Trophoblast cell (in vitro differentiated cells and primary cell): ENCODE data around the gene C13orf42.
"Not testable (repeated sequence)": the region's sequence is repeated elsewhere in the genome, so short reads cannot be mapped to it uniquely, and the experiment has no call there.

ENCODE experiments used
- DNase-seq, 2 donors: peaks; one replicate each; pipeline ENCODE4 v3.0.0-alpha.2; 2016
- H2AFZ ChIP-seq: 2 replicates; pipeline ENCODE4 v1.6.1; 2013; ENCODE audit warnings: low read length, moderate library complexity, mild to moderate bottlenecking; ENCODE audit not compliant: insufficient read depth, poor library complexity
- H2AK5ac ChIP-seq: 2 replicates; pipeline ENCODE4 v1.6.1; 2013; ENCODE audit warnings: mild to moderate bottlenecking, low read length
- H2BK120ac ChIP-seq: 2 replicates; pipeline ENCODE4 v1.6.1; 2013; ENCODE audit warnings: low read length, mild to moderate bottlenecking, moderate library complexity; ENCODE audit not compliant: insufficient read depth, poor library complexity
- H2BK12ac ChIP-seq: 2 replicates; pipeline ENCODE4 v1.6.1; 2013; ENCODE audit warnings: mild to moderate bottlenecking, low read length, moderate library complexity
- H2BK5ac ChIP-seq: 2 replicates; pipeline ENCODE4 v1.6.1; 2013; ENCODE audit warnings: low read length, low read depth, moderate library complexity, mild to moderate bottlenecking; ENCODE audit not compliant: poor library complexity
- H3K14ac ChIP-seq: 2 replicates; pipeline ENCODE4 v1.6.1; 2013; ENCODE audit warnings: mild to moderate bottlenecking, low read length
- H3K18ac ChIP-seq: 2 replicates; pipeline ENCODE4 v1.6.1; 2013; ENCODE audit warnings: mild to moderate bottlenecking, low read length
- H3K23ac ChIP-seq: 2 replicates; pipeline ENCODE4 v1.6.1; 2013; ENCODE audit warnings: low read length
- H3K27ac ChIP-seq: 2 replicates; pipeline ENCODE4 v1.5.1; 2013; ENCODE audit warnings: low read depth, mild to moderate bottlenecking, inconsistent platforms, low read length, moderate library complexity
- H3K27me3 ChIP-seq: 2 replicates; pipeline ENCODE4 v1.6.1; 2013; ENCODE audit warnings: inconsistent platforms, mild to moderate bottlenecking, low read length, moderate library complexity; ENCODE audit not compliant: insufficient read depth
- H3K36me3 ChIP-seq, 2 experiments: 1 replicate in 1 of 2; 2 replicates in 1 of 2; pipeline ENCODE4 v1.6.1; 2013; ENCODE audit warnings: low read length in 2 of 2, mild to moderate bottlenecking in 2 of 2, moderate library complexity in 1 of 2; ENCODE audit not compliant: insufficient read depth in 2 of 2, control insufficient read depth in 1 of 2
- H3K4ac ChIP-seq: 2 replicates; pipeline ENCODE4 v1.6.1; 2013; ENCODE audit warnings: low read depth, mild to moderate bottlenecking, low read length, moderate library complexity
- H3K4me1 ChIP-seq, 2 experiments: 1 replicate in 1 of 2; 2 replicates in 1 of 2; pipeline ENCODE4 v1.6.1; 2013; ENCODE audit warnings: low read length in 2 of 2, mild to moderate bottlenecking in 2 of 2, moderate library complexity in 1 of 2; ENCODE audit not compliant: insufficient read depth in 2 of 2, control insufficient read depth in 1 of 2
- H3K4me2 ChIP-seq: 2 replicates; pipeline ENCODE4 v1.6.1; 2013; ENCODE audit warnings: inconsistent platforms, mild to moderate bottlenecking, low read length, moderate library complexity
- H3K4me3 ChIP-seq: 2 replicates; pipeline ENCODE4 v1.5.1; 2013; ENCODE audit warnings: mild to moderate bottlenecking, low read depth, low read length, inconsistent platforms
- H3K79me1 ChIP-seq: one replicate; pipeline ENCODE4 v1.6.1; 2013; ENCODE audit warnings: low read length
- H3K79me2 ChIP-seq: 2 replicates; pipeline ENCODE4 v1.6.1; 2013; ENCODE audit warnings: low read length, mild to moderate bottlenecking; ENCODE audit not compliant: control insufficient read depth, insufficient read depth, poor library complexity
- H3K9ac ChIP-seq: 2 replicates; pipeline ENCODE4 v1.6.1; 2013; ENCODE audit warnings: mild to moderate bottlenecking, low read length
- H3K9me3 ChIP-seq: 2 replicates; pipeline ENCODE4 v1.6.1; 2013; ENCODE audit warnings: low read depth, mild to moderate bottlenecking, control low read depth, inconsistent platforms, low read length; ENCODE audit not compliant: insufficient read depth
- H4K12ac ChIP-seq: 2 replicates; pipeline ENCODE4 v1.6.1; 2013; ENCODE audit warnings: low read depth, mild to moderate bottlenecking, low read length, moderate library complexity
- H4K8ac ChIP-seq: 2 replicates; pipeline ENCODE4 v1.6.1; 2013; ENCODE audit warnings: low read depth, mild to moderate bottlenecking, low read length, moderate library complexity
- H4K91ac ChIP-seq: one replicate; pipeline ENCODE4 v1.6.1; 2013; ENCODE audit warnings: low read depth, mild to moderate bottlenecking, low read length, moderate library complexity
- WGBS: extraction: QIAGEN DNeasy Blood & Tissue Kit; methylation state at CpG from one replicate; pipeline ENCODE4 v1.1.7; 2013; ENCODE audit warnings: missing lambda C conversion rate; ENCODE audit not compliant: insufficient read length, insufficient coverage; ENCODE audit errors: extremely low coverage; 5-methylcytosine and 5-hydroxymethylcytosine counted together

Gene C13orf42

GRCh38 chr13:51091839-51092238 is 19.2 kb downstream of the C13orf42 start:
- H2BK120ac ChIP-seq: no peak overlapping the region
- H3K79me1 ChIP-seq: no peaks in the 10 kb centered on the region
- no peaks in the 10 kb centered on the region for H3K9me3 ChIP-seq
- H3K79me2 ChIP-seq: no peaks in the 10 kb centered on the region
- no peak overlapping the region for H3K9ac ChIP-seq
- no peak overlapping the region for H2BK5ac ChIP-seq
- H3K4me1 ChIP-seq: no peaks in the 10 kb centered on the region
- H4K8ac ChIP-seq: no peak overlapping the region
- H2AK5ac ChIP-seq: no peak overlapping the region
- no peak overlapping the region for H4K12ac ChIP-seq
- H3K18ac ChIP-seq: no peak overlapping the region
- WGBS: no CpG with 5 or more reads among the region's 4 CpGs
- no peaks in the 10 kb centered on the region for H3K36me3 ChIP-seq
- no peak overlapping the region for H3K4me3 ChIP-seq
- H3K27ac ChIP-seq: no peak overlapping the region
- no peak overlapping the region for H3K23ac ChIP-seq
- no peak for DNase-seq
- H3K4ac ChIP-seq: no peak overlapping the region
- H3K14ac ChIP-seq: no peak overlapping the region
- no peak overlapping the region for H4K91ac ChIP-seq
- no peak overlapping the region for H3K4me2 ChIP-seq
- H3K27me3 ChIP-seq: no peaks in the 10 kb centered on the region
- no peak overlapping the region for H2AFZ ChIP-seq
- H2BK12ac ChIP-seq: no peak overlapping the region

- WGBS: no CpG with 5 or more reads among the region's 5 CpGs
These were observed 27.4 kb downstream of the C13orf42 start for GRCh38 chr13:51083706-51084105.

GRCh38 chr13:51080478-51081065 is 30.5 kb downstream of the C13orf42 start:
- H3K79me2 ChIP-seq, H3K9me3 ChIP-seq, H2AFZ ChIP-seq, H3K14ac ChIP-seq, H3K18ac ChIP-seq, H3K9ac ChIP-seq, H3K27me3 ChIP-seq, H2BK5ac ChIP-seq, H4K91ac ChIP-seq, H4K12ac ChIP-seq, H3K4me1 ChIP-seq, H2BK120ac ChIP-seq, H3K27ac ChIP-seq, H2BK12ac ChIP-seq, H3K79me1 ChIP-seq, H3K4ac ChIP-seq, H3K36me3 ChIP-seq, H3K23ac ChIP-seq, H3K4me2 ChIP-seq, H3K4me3 ChIP-seq, H4K8ac ChIP-seq, H2AK5ac ChIP-seq: not testable (repeated sequence)
- no CpG with 5 or more reads among the region's 23 CpGs for WGBS
- peak in 1 of 2 donors; percentile 36 for DNase-seq

More at GRCh38 chr13:51083706-51084105, 27.4 kb downstream of the C13orf42 start:
- no peak overlapping the region for H2BK120ac ChIP-seq
- H3K27ac ChIP-seq: no peak overlapping the region
- H3K14ac ChIP-seq: no peak overlapping the region
- H3K23ac ChIP-seq: no peak overlapping the region
- H3K4ac ChIP-seq: no peak overlapping the region
- H4K91ac ChIP-seq: no peak overlapping the region
- no peak overlapping the region for H2BK12ac ChIP-seq
- H3K4me2 ChIP-seq: no peak overlapping the region
- no peak overlapping the region for H3K4me3 ChIP-seq
- no peaks in the 10 kb centered on the region for H3K79me1 ChIP-seq
- H3K79me2 ChIP-seq: no peaks in the 10 kb centered on the region
- no peaks in the 10 kb centered on the region for H3K27me3 ChIP-seq
- H3K36me3 ChIP-seq: no peaks in the 10 kb centered on the region
- no peak overlapping the region for H3K18ac ChIP-seq
- H3K4me1 ChIP-seq: no peaks in the 10 kb centered on the region
- no peak overlapping the region for H4K8ac ChIP-seq
- H3K9ac ChIP-seq: no peak overlapping the region
- no peak for DNase-seq
- H4K12ac ChIP-seq: no peak overlapping the region
- H3K9me3 ChIP-seq: no peaks in the 10 kb centered on the region
- no peak overlapping the region for H2BK5ac ChIP-seq
- no peak overlapping the region for H2AFZ ChIP-seq
- H2AK5ac ChIP-seq: no peak overlapping the region

- Histone ChIP-seq H3K9me3 (no peaks in the 10 kb centered on the region), H3K18ac (no peak overlapping the region), H4K12ac (no peak overlapping the region), H3K4ac (no peak overlapping the region), H3K4me3 (no peak overlapping the region), H2AK5ac (no peak overlapping the region), H3K79me1 (no peaks in the 10 kb centered on the region), H2BK120ac (no peak overlapping the region), H2BK12ac (no peak overlapping the region), H3K36me3 (no peaks in the 10 kb centered on the region), H2AFZ (no peak overlapping the region), H3K79me2 (no peaks in the 10 kb centered on the region), H4K91ac (no peak overlapping the region), H3K23ac (no peak overlapping the region), H3K4me2 (no peak overlapping the region), H3K4me1 (no peaks in the 10 kb centered on the region), H3K9ac (no peak overlapping the region), H3K14ac (no peak overlapping the region), H4K8ac (no peak overlapping the region), H3K27me3 (no peaks in the 10 kb centered on the region), H3K27ac (no peak overlapping the region), H2BK5ac (no peak overlapping the region)
- DNase-seq: no peak
- no CpG with 5 or more reads among the region's 8 CpGs for WGBS
These were observed 39.6 kb downstream of the C13orf42 start for GRCh38 chr13:51071493-51071892.
